HEK293 (cell line): ENCODE data around the gene PSMC1.
A peak's percentile ranks its signal among the peaks of the same experiment; 100 is the strongest.

ENCODE experiments used
- CTCF ChIA-PET: fragments of 350-600 bp; formaldehyde crosslinking; extraction: SDS; loops from one replicate; lab custom pipeline; 2021; ENCODE audit warnings: antibody characterized with exemption; lab: Yijun Ruan, JAX
- POLR2A ChIA-PET: fragments of 300-600 bp; formaldehyde crosslinking; extraction: SDS; loops from one replicate; lab custom pipeline; 2020; ENCODE audit warnings: antibody characterized with exemption, inconsistent platforms; lab: Yijun Ruan, JAX
- H3K27ac ChIP-seq: fragments of 200-500 bp; sonication (Bioruptor generic); 2 replicates; pipeline ENCODE4 v1.5.1; 2014; ENCODE audit warnings: low read depth, low read length, control low read depth, inconsistent platforms; ENCODE audit errors: extremely low read depth
- H3K36me3 ChIP-seq, 2 experiments: fragments of 200-500 bp in 1 of 2; sonication (Bioruptor generic) in 1 of 2; 1 replicate in 1 of 2; 2 replicates in 1 of 2; pipeline ENCODE4 v1.5.1; 2014 to 2017; ENCODE audit warnings: inconsistent platforms in 2 of 2, low read length in 2 of 2; ENCODE audit not compliant: control insufficient read depth in 2 of 2, insufficient read depth in 1 of 2
- H3K4me1 ChIP-seq: fragments of 200-500 bp; sonication (Bioruptor generic); 2 replicates; pipeline ENCODE4 v1.5.1; 2014; ENCODE audit warnings: mild to moderate bottlenecking, low read length, inconsistent platforms; ENCODE audit not compliant: control insufficient read depth, insufficient read depth
- H3K4me3 ChIP-seq: 2 replicates; pipeline ENCODE4 v1.5.1; 2011; ENCODE audit warnings: low read depth, mild to moderate bottlenecking, control low read depth, low read length, moderate library complexity
- H3K9me3 ChIP-seq: fragments of 200-500 bp; sonication (Bioruptor generic); 2 replicates; pipeline ENCODE4 v1.5.1; 2014; ENCODE audit warnings: low read depth, low read length, inconsistent platforms; ENCODE audit not compliant: control insufficient read depth, insufficient read depth
- KLF9 ChIP-seq: fragments of 450-650 bp; formaldehyde crosslinking; IDR thresholded peaks from 2 replicates; pipeline ENCODE4 v1.5.1; 2016; ENCODE audit warnings: missing biosample characterization, missing genetic modification characterization, low read depth
- SCRT2 ChIP-seq: fragments of 450-650 bp; formaldehyde crosslinking; IDR thresholded peaks from 2 replicates; pipeline ENCODE4 v1.5.1; 2016; ENCODE audit warnings: missing biosample characterization, missing genetic modification characterization
- SP3 ChIP-seq: fragments of 450-650 bp; formaldehyde crosslinking; IDR thresholded peaks from 2 replicates; pipeline ENCODE4 v1.5.1; 2016; ENCODE audit warnings: missing biosample characterization, missing genetic modification characterization
- ZFP69B ChIP-seq: fragments of 450-650 bp; formaldehyde crosslinking; IDR thresholded peaks from 2 replicates; pipeline ENCODE4 v1.5.1; 2016; ENCODE audit warnings: missing biosample characterization, missing genetic modification characterization
- ZNF133 ChIP-seq: fragments of 450-650 bp; formaldehyde crosslinking; IDR thresholded peaks from 2 replicates; pipeline ENCODE4 v1.5.1; 2016; ENCODE audit warnings: missing biosample characterization, missing genetic modification characterization
- ZNF146 ChIP-seq: fragments of 450-650 bp; formaldehyde crosslinking; IDR thresholded peaks from 2 replicates; pipeline ENCODE4 v1.5.1; 2016; ENCODE audit warnings: missing biosample characterization, missing genetic modification characterization
- ZNF184 ChIP-seq: fragments of 450-650 bp; IDR thresholded peaks from 2 replicates; pipeline ENCODE4 v1.5.1; 2018; ENCODE audit warnings: missing biosample characterization, mild to moderate bottlenecking, missing genetic modification characterization
- ZNF433 ChIP-seq: fragments of 450-650 bp; formaldehyde crosslinking; IDR thresholded peaks from 2 replicates; pipeline ENCODE4 v1.5.1; 2016; ENCODE audit warnings: missing biosample characterization, missing genetic modification characterization, low read depth
- ZNF473 ChIP-seq: fragments of 450-650 bp; formaldehyde crosslinking; IDR thresholded peaks from 2 replicates; pipeline ENCODE4 v1.5.1; 2017; ENCODE audit warnings: missing biosample characterization, missing genetic modification characterization
- ZNF510 ChIP-seq: fragments of 450-650 bp; formaldehyde crosslinking; IDR thresholded peaks from 2 replicates; pipeline ENCODE4 v1.5.1; 2018; ENCODE audit warnings: mild to moderate bottlenecking, missing genetic modification characterization, missing biosample characterization; ENCODE audit not compliant: insufficient replicate concordance
- ZNF610 ChIP-seq: fragments of 450-650 bp; formaldehyde crosslinking; IDR thresholded peaks from 2 replicates; pipeline ENCODE4 v1.5.1; 2016; ENCODE audit warnings: missing biosample characterization, missing genetic modification characterization, borderline replicate concordance
- ZNF623 ChIP-seq: fragments of 450-650 bp; formaldehyde crosslinking; IDR thresholded peaks from 2 replicates; pipeline ENCODE4 v1.5.1; 2016; ENCODE audit warnings: missing biosample characterization, missing genetic modification characterization
- ZNF664 ChIP-seq: fragments of 450-650 bp; formaldehyde crosslinking; IDR thresholded peaks from 2 replicates; pipeline ENCODE4 v1.5.1; 2016; ENCODE audit warnings: missing biosample characterization, missing genetic modification characterization
- ZSCAN16 ChIP-seq: fragments of 450-650 bp; formaldehyde crosslinking; IDR thresholded peaks from 2 replicates; pipeline ENCODE4 v1.5.1; 2016; ENCODE audit warnings: missing biosample characterization, missing genetic modification characterization
- TF ChIP-seq, protein P1 (sequence below): fragments of 450-650 bp; formaldehyde crosslinking; IDR thresholded peaks from 2 replicates; pipeline ENCODE4 v1.5.1; 2016; ENCODE audit warnings: missing biosample characterization, missing genetic modification characterization, borderline replicate concordance
- TF ChIP-seq, protein P2 (sequence below): fragments of 450-650 bp; formaldehyde crosslinking; IDR thresholded peaks from 2 replicates; pipeline ENCODE4 v1.5.1; 2016; ENCODE audit warnings: missing biosample characterization, missing genetic modification characterization
- TF ChIP-seq, protein P3 (sequence below): fragments of 450-650 bp; formaldehyde crosslinking; IDR thresholded peaks from 2 replicates; pipeline ENCODE4 v1.5.1; 2016; ENCODE audit warnings: missing biosample characterization, missing genetic modification characterization
- TF ChIP-seq, protein P4 (sequence below): fragments of 450-650 bp; formaldehyde crosslinking; IDR thresholded peaks from 2 replicates; pipeline ENCODE4 v1.5.1; 2017; ENCODE audit warnings: missing biosample characterization, mild to moderate bottlenecking, missing genetic modification characterization, moderate library complexity
- TF ChIP-seq, protein P5 (sequence below): fragments of 450-650 bp; formaldehyde crosslinking; IDR thresholded peaks from 2 replicates; pipeline ENCODE4 v1.5.1; 2016; ENCODE audit warnings: missing biosample characterization, missing genetic modification characterization
- TF ChIP-seq, protein P6 (sequence below): fragments of 450-650 bp; formaldehyde crosslinking; IDR thresholded peaks from 2 replicates; pipeline ENCODE4 v1.5.1; 2017; ENCODE audit warnings: missing biosample characterization, missing genetic modification characterization

Gene PSMC1

DNA sequence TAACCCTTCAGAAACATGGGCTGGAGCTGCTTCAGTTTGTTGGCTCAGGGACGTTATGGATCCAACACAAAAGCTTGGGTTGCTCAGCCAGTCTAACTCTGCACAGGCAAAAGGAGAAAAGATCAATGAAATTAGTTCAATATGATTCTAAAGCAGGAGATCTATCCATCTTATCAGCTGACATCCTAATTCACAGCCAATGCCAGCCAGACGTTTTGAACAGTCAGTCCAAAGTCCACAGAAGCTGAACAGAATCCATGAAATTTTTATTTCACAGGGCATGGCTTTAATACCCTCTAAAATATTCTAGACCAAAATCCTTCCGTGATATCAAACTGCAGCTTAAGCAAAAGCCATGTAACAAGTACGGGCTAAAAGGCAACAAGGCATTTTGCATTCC is 61.7 kb downstream of the PSMC1 start:
- TF ChIP-seq SCRT2 (tag by site-specific recombination) (no peak), ZNF146 (tag by site-specific recombination) (no peak), ZNF133 (tag by site-specific recombination) (no peak), ZNF610 (tag by site-specific recombination) (no peak), ZNF184 (tag by site-specific recombination) (no peak), ZFP69B (tag by site-specific recombination) (no peak), ZNF473 (tag by site-specific recombination) (no peak), KLF9 (tag by site-specific recombination) (no peak), ZSCAN16 (tag by site-specific recombination) (no peak)
- TF ChIP-seq, protein P1, sequence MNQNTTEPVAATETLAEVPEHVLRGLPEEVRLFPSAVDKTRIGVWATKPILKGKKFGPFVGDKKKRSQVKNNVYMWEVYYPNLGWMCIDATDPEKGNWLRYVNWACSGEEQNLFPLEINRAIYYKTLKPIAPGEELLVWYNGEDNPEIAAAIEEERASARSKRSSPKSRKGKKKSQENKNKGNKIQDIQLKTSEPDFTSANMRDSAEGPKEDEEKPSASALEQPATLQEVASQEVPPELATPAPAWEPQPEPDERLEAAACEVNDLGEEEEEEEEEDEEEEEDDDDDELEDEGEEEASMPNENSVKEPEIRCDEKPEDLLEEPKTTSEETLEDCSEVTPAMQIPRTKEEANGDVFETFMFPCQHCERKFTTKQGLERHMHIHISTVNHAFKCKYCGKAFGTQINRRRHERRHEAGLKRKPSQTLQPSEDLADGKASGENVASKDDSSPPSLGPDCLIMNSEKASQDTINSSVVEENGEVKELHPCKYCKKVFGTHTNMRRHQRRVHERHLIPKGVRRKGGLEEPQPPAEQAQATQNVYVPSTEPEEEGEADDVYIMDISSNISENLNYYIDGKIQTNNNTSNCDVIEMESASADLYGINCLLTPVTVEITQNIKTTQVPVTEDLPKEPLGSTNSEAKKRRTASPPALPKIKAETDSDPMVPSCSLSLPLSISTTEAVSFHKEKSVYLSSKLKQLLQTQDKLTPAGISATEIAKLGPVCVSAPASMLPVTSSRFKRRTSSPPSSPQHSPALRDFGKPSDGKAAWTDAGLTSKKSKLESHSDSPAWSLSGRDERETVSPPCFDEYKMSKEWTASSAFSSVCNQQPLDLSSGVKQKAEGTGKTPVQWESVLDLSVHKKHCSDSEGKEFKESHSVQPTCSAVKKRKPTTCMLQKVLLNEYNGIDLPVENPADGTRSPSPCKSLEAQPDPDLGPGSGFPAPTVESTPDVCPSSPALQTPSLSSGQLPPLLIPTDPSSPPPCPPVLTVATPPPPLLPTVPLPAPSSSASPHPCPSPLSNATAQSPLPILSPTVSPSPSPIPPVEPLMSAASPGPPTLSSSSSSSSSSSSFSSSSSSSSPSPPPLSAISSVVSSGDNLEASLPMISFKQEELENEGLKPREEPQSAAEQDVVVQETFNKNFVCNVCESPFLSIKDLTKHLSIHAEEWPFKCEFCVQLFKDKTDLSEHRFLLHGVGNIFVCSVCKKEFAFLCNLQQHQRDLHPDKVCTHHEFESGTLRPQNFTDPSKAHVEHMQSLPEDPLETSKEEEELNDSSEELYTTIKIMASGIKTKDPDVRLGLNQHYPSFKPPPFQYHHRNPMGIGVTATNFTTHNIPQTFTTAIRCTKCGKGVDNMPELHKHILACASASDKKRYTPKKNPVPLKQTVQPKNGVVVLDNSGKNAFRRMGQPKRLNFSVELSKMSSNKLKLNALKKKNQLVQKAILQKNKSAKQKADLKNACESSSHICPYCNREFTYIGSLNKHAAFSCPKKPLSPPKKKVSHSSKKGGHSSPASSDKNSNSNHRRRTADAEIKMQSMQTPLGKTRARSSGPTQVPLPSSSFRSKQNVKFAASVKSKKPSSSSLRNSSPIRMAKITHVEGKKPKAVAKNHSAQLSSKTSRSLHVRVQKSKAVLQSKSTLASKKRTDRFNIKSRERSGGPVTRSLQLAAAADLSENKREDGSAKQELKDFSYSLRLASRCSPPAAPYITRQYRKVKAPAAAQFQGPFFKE (tag by site-specific recombination): no peak
- TF ChIP-seq, protein P2, sequence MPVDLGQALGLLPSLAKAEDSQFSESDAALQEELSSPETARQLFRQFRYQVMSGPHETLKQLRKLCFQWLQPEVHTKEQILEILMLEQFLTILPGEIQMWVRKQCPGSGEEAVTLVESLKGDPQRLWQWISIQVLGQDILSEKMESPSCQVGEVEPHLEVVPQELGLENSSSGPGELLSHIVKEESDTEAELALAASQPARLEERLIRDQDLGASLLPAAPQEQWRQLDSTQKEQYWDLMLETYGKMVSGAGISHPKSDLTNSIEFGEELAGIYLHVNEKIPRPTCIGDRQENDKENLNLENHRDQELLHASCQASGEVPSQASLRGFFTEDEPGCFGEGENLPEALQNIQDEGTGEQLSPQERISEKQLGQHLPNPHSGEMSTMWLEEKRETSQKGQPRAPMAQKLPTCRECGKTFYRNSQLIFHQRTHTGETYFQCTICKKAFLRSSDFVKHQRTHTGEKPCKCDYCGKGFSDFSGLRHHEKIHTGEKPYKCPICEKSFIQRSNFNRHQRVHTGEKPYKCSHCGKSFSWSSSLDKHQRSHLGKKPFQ (tag by site-specific recombination): no peak
- CTCF ChIA-PET: interaction anchor here (0.8 to 1.6 kb wide), 2 partner anchors 16 to 1266 kb away, joined by 4 read pairs; no protein-coding TSS in a partner anchor
- no peak overlapping the region for H3K27ac ChIP-seq
- peaks cover 45 to 54% of the 10 kb centered on the region in 2 experiments for H3K36me3 ChIP-seq
- POLR2A ChIA-PET: no interaction called here
- no peaks in the 10 kb centered on the region for H3K4me1 ChIP-seq
- no peak overlapping the region for H3K4me3 ChIP-seq
- H3K9me3 ChIP-seq: no peaks in the 10 kb centered on the region; the same call in 1 of the 2 replicates

DNA sequence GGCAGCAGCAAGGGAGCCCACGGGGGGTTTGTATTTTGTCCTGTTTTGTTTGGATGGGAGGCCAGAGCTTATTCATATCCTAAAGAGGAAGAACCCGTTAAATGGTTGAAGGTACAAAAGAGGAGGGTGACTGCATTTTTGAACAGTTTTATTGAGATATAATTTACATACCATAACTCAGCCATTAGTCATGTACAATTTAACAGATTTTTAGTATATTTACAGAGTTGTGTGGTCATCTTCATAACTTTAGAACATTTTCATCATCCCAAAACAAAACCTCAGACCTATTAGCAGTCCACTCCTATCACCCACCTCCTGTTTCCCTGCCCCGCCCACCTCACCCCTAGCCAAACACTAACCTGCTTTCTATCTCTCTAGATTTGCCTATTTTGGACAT is 62.8 kb downstream of the PSMC1 start:
- POLR2A ChIA-PET: no interaction called here
- Histone ChIP-seq H3K27ac (no peak overlapping the region), H3K9me3 (no peaks in the 10 kb centered on the region; the same call in 1 of the 2 replicates), H3K4me1 (no peaks in the 10 kb centered on the region)
- CTCF ChIA-PET: interaction anchor here (0.7 to 1.9 kb wide), 2 partner anchors 80 to 562 kb away, joined by 4 to 7 read pairs; no protein-coding TSS in a partner anchor
- TF ChIP-seq, protein P3, sequence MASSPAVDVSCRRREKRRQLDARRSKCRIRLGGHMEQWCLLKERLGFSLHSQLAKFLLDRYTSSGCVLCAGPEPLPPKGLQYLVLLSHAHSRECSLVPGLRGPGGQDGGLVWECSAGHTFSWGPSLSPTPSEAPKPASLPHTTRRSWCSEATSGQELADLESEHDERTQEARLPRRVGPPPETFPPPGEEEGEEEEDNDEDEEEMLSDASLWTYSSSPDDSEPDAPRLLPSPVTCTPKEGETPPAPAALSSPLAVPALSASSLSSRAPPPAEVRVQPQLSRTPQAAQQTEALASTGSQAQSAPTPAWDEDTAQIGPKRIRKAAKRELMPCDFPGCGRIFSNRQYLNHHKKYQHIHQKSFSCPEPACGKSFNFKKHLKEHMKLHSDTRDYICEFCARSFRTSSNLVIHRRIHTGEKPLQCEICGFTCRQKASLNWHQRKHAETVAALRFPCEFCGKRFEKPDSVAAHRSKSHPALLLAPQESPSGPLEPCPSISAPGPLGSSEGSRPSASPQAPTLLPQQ (tag by site-specific recombination): no peak
- TF ChIP-seq ZNF623 (no peak), ZNF433 (no peak), SP3 (tag by site-specific recombination) (no peak), ZNF664 (tag by site-specific recombination) (peak; percentile 53; the same call in 1 of the 2 replicates), ZNF510 (no peak)
- TF ChIP-seq, protein P4, sequence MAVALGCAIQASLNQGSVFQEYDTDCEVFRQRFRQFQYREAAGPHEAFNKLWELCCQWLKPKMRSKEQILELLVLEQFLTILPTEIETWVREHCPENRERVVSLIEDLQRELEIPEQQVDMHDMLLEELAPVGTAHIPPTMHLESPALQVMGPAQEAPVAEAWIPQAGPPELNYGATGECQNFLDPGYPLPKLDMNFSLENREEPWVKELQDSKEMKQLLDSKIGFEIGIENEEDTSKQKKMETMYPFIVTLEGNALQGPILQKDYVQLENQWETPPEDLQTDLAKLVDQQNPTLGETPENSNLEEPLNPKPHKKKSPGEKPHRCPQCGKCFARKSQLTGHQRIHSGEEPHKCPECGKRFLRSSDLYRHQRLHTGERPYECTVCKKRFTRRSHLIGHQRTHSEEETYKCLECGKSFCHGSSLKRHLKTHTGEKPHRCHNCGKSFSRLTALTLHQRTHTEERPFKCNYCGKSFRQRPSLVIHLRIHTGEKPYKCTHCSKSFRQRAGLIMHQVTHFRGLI (tag by site-specific recombination): no peak
- TF ChIP-seq, protein P5, sequence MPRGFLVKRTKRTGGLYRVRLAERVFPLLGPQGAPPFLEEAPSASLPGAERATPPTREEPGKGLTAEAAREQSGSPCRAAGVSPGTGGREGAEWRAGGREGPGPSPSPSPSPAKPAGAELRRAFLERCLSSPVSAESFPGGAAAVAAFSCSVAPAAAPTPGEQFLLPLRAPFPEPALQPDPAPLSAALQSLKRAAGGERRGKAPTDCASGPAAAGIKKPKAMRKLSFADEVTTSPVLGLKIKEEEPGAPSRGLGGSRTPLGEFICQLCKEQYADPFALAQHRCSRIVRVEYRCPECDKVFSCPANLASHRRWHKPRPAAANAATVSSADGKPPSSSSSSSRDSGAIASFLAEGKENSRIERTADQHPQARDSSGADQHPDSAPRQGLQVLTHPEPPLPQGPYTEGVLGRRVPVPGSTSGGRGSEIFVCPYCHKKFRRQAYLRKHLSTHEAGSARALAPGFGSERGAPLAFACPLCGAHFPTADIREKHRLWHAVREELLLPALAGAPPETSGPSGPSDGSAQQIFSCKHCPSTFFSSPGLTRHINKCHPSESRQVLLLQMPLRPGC (tag by site-specific recombination): no peak
- TF ChIP-seq, protein P6, sequence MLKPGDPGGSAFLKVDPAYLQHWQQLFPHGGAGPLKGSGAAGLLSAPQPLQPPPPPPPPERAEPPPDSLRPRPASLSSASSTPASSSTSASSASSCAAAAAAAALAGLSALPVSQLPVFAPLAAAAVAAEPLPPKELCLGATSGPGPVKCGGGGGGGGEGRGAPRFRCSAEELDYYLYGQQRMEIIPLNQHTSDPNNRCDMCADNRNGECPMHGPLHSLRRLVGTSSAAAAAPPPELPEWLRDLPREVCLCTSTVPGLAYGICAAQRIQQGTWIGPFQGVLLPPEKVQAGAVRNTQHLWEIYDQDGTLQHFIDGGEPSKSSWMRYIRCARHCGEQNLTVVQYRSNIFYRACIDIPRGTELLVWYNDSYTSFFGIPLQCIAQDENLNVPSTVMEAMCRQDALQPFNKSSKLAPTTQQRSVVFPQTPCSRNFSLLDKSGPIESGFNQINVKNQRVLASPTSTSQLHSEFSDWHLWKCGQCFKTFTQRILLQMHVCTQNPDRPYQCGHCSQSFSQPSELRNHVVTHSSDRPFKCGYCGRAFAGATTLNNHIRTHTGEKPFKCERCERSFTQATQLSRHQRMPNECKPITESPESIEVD (tag by site-specific recombination): 0 out of 2 replicates have a peak, but pooled peaks have one; percentile 7
- TF ChIP-seq, all 188 proteins: peak for 2
- Histone ChIP-seq H3K36me3 (peaks cover 39 to 45% of the 10 kb centered on the region in 2 experiments), H3K4me3 (no peak overlapping the region)
